Measurements from ENCODE around the gene KCNH3. TPM values are rescaled to one million over a fixed set of nuclear protein-coding genes. Genes with fewer than 3 reads are reported as not detected.
A peak's percentile ranks its signal among the peaks of the same experiment; 100 is the strongest.
"Not testable (repeated sequence)": the region's sequence is repeated elsewhere in the genome, so short reads cannot be mapped to it uniquely, and the experiment has no call there.

Gene KCNH3
- 0.97 TPM for total RNA-seq
- long read RNA-seq, partial matches to known transcripts: 1 of 8 reads
- long read RNA-seq, other reads (novel, unspliced or antisense): 7 of 8 reads

DNA sequence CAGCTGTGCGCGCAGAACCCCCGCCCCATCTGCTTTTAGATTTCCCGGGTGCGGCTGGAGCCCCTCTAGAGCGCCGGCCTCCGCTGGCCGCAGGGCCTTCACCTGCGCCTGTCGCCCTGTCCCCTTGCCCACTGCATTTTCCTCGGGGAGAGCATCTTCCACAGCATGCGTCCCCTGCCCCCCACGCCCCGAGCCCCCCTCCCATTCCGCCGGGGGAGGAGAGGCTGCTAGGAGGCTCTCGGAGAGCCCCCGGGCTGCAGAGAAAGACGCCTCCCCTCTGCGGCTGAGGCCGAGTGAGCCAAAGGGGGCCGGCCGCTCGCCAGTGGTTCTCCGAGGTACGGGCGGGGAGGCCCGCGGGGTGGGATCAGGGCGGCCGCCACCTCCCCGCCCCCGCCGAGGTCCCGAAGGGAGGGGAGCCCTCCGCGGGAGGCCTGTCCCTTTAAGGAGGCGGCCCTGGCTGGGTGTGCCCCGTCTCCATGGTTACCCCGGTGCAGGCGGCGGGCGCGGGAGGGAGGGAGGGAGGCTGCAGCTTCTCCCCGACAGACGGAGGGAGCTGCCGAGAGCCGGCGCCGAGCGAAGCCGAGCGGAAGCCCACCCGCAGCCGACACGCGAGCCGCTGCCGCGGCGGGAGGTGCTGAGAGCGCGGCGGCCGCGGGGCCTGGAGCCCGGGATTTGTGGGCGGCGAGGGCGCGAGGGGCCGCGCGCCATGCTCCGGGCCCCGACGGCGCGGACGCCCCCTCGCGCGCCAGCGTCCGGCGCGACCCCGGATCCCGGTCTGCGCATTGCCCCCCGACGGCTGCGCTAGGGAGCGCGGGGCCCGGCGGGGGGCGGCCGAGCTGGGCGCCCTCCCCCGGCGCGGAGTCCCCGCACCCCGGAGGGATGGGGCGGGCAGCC is at the start of gene KCNH3:
KCNH3 (plus strand) TSS at position 521 of the 894 bp plus-strand sequence. CDS start 387 bp downstream, outside the sequence.
- intact Hi-C loops (cut with DNase I): no loop called here
- DNase-seq (ENCODE audit: low spot score): peak; percentile 93

DNA sequence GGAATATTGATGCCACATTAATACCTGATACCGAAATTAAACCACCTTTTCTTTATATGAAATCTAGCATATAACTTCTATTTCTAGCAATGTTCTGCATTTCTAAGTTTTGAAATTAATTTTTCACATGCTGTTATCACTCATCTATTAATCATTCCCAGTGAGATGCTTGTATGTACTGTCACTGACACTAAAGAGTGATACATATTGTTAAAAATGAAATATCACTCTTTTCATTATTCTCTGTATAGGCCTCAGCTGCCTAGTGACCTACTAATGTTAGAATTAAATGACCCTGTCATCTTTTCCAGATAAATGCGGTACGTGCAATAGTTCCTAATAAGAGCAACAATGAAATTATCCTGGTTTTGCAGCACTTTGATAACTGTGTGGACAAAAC is 49.7 kb upstream of the KCNH3 start:
- DNase-seq (ENCODE audit: low spot score): no peak
- intact Hi-C loops (cut with DNase I): no loop called here

DNA sequence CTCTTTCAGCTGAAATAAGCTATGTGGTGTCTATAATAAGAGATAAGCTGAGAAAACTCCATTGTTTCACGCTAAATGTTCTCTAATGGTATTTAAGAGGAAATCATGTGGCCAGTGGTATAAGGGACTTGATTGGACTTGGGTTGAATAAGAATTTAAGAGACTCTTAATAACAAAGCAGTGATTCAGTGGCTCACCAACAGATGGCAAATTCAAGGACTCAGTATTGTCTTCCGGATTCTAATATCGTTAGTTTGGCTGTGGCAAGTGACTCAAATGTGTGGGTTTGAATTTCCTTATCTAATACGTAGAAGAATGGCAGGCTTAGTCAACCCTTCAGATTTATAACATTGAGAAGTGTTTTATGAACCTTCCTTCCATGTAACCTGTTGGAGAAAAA is 49.1 kb upstream of the KCNH3 start:
- no peak for DNase-seq (ENCODE audit: low spot score)
- intact Hi-C loops (cut with DNase I): no loop called here

- intact Hi-C loops (cut with DNase I): no loop called here
- DNase-seq (ENCODE audit: low spot score): no peak
Observed at GRCh38 chr12:49491823-49492222, 47.0 kb upstream of the KCNH3 start.

- intact Hi-C loops (cut with DNase I): no loop called here
- DNase-seq (ENCODE audit: low spot score): no peak
Observed at GRCh38 chr12:49493900-49494299, 44.9 kb upstream of the KCNH3 start.

DNA sequence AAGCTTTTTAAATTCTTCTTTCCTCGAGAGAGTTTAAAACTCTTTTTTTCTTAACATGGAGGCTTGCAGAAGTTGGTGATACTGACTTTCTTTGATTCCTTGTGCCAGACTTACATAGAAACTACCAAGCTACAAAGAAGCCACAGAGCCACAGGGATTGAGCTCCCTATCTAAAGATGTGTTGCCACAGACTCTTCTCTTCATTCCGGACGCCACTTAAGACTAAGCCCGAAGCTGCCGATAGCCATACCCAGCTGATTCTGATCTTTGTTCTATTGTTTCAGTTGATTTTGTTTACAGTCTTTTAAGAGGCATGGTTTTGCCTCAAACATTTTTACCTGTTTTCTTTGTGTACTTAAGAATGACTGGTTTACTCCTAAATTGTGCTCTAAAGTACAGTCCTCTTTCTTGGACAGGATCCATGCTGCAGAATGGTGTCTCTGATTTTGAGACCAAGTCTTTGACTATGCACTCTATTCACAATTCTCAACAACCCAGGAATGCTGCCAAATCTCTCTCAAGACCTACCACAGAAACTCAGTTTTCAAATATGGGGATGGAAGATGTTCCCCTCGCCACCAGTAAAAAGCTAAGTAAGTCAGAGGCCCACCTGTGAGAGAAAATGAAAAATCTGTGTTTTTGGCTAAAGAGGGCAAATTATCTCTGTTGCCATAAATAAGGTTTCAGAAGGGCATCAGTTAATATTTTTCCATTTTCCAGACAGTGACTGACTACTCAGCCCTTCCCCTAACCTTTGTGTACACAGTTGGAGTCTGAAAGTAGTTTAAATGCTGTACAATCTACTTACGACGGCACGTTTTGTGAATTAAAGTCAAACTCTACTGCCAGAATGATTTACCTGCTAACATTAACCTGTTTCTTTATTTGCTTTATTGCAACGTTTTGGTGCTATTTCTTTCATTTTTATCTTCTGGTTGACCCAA is 42.1 kb upstream of the KCNH3 start:
- intact Hi-C loops (cut with DNase I): no loop called here
- no peak for DNase-seq (ENCODE audit: low spot score)

DNA sequence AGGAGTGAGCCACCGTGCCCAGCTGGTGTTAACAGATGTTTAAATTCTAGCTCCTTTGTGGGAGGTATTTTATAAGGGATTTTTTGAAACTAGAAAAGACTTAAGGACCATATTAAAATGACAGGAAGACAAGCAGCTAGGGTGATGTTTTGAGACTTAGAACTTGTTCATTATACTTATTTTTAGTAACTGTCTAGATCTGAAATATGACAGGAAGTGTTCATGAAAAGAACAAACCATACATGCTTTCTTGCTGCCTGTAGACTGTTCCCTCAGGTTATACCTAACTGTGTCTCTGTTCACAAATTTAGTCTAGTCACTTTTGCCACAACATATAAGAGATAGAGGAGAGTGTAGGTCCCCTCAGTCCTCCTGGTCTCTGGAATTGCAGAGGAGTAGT is 36.9 kb upstream of the KCNH3 start:
- intact Hi-C loops (cut with DNase I): no loop called here
- no peak for DNase-seq (ENCODE audit: low spot score)

- intact Hi-C loops (cut with DNase I): no loop called here
- DNase-seq (ENCODE audit: low spot score): no peak
Observed at GRCh38 chr12:49502590-49502989, 36.2 kb upstream of the KCNH3 start.

DNA sequence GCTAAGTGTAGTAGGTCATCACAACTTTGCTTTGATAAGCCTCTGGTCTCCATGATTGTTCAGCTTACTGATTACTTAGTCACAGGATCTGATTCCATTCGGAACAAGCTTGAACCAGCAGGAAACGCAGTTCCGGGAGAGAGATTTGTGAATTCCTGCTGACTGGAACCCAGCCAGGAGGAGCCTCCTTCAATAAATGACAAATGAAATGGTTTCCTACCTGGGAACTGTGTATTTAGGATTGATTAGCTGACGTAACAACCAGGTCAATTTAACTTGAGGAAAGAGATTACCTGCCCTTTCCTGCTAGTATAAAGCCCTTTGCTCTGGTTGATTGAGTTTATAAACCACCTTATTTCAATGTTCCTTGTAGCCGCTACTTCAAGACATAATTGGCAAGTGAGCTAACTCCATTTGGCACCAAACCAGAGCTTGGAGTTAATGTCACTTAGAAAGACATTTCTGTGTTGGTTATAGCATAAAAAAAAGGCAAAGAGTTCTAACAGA is 35.1 kb upstream of the KCNH3 start:
- DNase-seq (ENCODE audit: low spot score): no peak

GRCh38 chr12:49505672-49506071 is 33.2 kb upstream of the KCNH3 start:
- DNase-seq (ENCODE audit: low spot score): no peak
- intact Hi-C loops (cut with DNase I): no loop called here

More for the DNA sequence above, 35.1 kb upstream of the KCNH3 start:
- intact Hi-C loops (cut with DNase I): no loop called here

GRCh38 chr12:49507139-49507538 is 31.7 kb upstream of the KCNH3 start:
- intact Hi-C loops (cut with DNase I): no loop called here
- DNase-seq (ENCODE audit: low spot score): no peak

GRCh38 chr12:49509681-49510080 is 29.1 kb upstream of the KCNH3 start:
- intact Hi-C loops (cut with DNase I); DNase-seq (ENCODE audit: low spot score): not testable (repeated sequence)

- intact Hi-C loops (cut with DNase I): no loop called here
- no peak for DNase-seq (ENCODE audit: low spot score)
Observed at GRCh38 chr12:49511410-49511809, 27.4 kb upstream of the KCNH3 start.

DNA sequence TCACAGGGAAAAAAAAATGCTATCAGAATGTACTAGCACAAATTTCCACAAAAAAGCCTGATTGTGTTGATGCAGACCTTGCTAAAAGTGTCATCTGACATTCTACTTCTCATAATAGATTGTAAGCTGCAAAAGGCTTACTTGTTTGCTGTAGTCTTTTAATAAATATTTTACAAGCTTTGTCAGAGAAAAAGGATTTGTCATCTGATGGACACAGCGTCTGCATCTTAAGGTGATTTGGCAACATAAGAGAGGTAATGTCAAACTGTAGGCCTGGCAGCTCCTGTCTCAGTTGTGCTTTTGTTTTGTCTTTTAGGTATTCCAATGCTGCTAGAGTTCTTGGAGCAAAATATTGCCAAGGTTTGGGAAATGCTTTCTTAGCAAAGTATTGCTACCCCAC is 26.3 kb upstream of the KCNH3 start:
- intact Hi-C loops (cut with DNase I): no loop called here
- DNase-seq (ENCODE audit: low spot score): no peak

DNA sequence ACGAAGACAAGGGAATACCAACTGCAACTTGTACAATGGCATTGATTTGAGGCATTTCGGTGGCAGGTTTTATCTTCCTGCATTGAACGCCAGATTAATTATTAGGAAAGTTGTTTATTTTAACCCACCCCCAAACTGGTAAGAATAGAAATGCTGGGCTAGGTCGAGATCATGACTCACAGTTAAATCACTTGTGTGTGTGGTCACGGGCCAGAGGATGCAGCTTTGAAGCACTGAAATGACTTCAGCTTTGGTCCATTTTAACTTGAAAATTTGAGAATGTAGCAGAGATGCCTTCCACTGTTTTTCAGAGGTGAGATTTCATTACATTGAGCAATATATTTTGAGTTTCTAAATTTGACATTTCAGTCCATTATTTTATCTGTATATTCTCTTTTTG is 23.6 kb upstream of the KCNH3 start:
- no peak for DNase-seq (ENCODE audit: low spot score)
- intact Hi-C loops (cut with DNase I): loop anchor here (1.0 kb wide), 1 partner anchor 157 kb away; no protein-coding TSS in a partner anchor

DNA sequence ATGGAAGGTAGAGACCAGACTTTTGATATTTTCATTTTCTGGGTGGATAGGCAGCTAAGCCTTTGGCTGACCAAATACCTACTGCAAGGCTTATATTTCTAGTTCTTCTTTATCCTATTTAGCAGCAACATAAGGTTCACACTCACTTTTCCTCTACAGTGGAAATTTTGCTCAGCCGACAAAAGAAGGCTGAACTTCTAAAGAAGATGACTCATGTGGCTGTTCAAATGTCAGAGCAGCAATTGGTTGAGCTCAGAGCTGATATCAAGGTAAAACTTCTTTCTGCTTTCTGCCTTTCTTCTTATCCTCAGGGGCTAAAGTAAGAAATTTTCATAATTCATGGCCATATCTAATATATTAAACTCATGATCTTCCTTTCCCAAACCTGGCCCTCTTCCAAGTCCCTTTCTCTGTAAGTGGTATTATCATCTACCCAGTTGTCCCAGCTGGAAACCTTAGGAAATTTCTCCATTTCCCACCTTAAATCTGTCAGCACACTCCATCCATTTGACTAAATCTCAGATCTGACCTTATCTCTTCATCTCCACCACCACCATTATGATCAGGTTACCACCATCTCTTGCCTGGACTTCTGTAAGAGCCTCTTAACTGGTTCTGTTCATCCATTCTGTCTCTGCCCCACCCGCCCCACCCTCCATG is 19.8 kb upstream of the KCNH3 start:
- intact Hi-C loops (cut with DNase I): no loop called here
- DNase-seq (ENCODE audit: low spot score): no peak

GRCh38 chr12:49519574-49519936 is 19.3 kb upstream of the KCNH3 start:
- intact Hi-C loops (cut with DNase I): no loop called here
- no peak for DNase-seq (ENCODE audit: low spot score)

DNA sequence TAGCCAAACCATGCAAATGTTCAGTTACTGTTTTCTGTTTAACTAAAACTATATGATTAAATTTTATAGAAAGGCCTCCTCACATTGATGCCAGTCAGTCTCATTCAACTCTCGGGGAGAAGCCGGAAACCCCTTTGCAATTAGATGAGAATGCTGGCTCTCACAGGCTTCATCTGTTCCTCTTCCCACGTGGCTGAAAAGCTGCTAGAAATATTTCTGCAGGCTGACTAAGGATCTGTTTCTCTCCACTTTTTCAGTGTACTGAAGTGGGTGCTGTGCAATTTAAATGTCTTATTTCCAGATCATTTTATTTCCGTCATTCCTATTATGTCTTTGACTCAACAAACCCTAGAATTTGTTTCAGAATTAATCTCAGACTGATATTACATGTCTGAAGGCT is 17.4 kb upstream of the KCNH3 start:
- intact Hi-C loops (cut with DNase I): no loop called here

DNA sequence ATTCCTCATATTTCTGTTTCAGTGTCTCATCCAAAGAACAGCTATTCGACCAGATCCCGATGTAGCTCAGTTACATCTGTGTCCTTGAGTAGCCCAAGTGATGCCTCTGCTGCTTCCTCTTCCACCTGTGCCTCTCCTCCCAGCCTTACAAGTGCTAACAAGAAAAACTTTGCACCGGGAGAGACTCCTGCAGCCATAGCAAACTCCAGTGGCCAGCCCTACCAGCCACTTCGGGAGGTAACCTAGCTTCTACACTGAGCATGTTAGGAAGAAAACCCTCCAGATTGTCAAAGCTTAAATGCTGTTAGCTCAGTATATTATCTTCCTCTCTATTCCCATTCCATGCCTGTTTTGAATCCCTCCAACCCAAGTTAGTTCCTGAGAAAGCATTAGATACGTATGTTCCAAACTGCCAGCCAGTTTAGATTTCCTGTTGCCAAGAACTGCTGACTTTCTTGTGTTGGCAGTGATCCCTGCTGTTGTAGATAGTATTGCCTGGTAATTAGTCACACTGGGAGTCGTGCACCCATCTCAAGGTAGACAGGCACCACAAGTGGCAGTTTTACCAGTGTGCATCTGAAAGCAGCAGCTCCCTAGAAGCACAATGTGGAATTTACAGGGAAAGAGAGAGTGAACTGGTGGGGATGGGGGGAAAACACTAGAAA is 14.0 kb upstream of the KCNH3 start:
- no peak for DNase-seq (ENCODE audit: low spot score)
- intact Hi-C loops (cut with DNase I): no loop called here

More for the DNA sequence above, 17.4 kb upstream of the KCNH3 start:
- DNase-seq (ENCODE audit: low spot score): no peak
